ENCODE data around the gene ALOX15.
"Not testable (repeated sequence)": the region's sequence is repeated elsewhere in the genome, so short reads cannot be mapped to it uniquely, and the experiment has no call there.

Gene ALOX15

GRCh38 chr17:4594406-4594805, 47.1 kb downstream of the ALOX15 start:
- no peak for DNase-seq (ENCODE audit: low read depth)

GRCh38 chr17:4593021-4593421, 48.5 kb downstream of the ALOX15 start:
- no peak for DNase-seq (ENCODE audit: low read depth)

- no peak for DNase-seq (ENCODE audit: low read depth)
Observed at GRCh38 chr17:4592240-4593005, 49.1 kb downstream of the ALOX15 start.

GRCh38 chr17:4591529-4591928, 49.9 kb downstream of the ALOX15 start:
- DNase-seq (ENCODE audit: low read depth): peak; percentile 35

- no peak for DNase-seq (ENCODE audit: low read depth)
Observed at GRCh38 chr17:4590981-4591453, 50.5 kb downstream of the ALOX15 start.

- DNase-seq (ENCODE audit: low read depth): not testable (repeated sequence)
Observed at GRCh38 chr17:4590042-4590441, 51.4 kb downstream of the ALOX15 start.

GRCh38 chr17:4588898-4589625, 52.4 kb downstream of the ALOX15 start:
- DNase-seq (ENCODE audit: low read depth): no peak

GRCh38 chr17:4588391-4588790, 53.1 kb downstream of the ALOX15 start:
- no peak for DNase-seq (ENCODE audit: low read depth)

GRCh38 chr17:4587803-4588202, 53.7 kb downstream of the ALOX15 start:
- DNase-seq (ENCODE audit: low read depth): peak; percentile 84

GRCh38 chr17:4587195-4587594, 54.3 kb downstream of the ALOX15 start:
- DNase-seq (ENCODE audit: low read depth): no peak

- no peak for DNase-seq (ENCODE audit: low read depth)
Observed at GRCh38 chr17:4586043-4586442, 55.4 kb downstream of the ALOX15 start.

- DNase-seq (ENCODE audit: low read depth): no peak
Observed at GRCh38 chr17:4585638-4585994, 55.9 kb downstream of the ALOX15 start.

- no peak for DNase-seq (ENCODE audit: low read depth)
Observed at GRCh38 chr17:4584917-4585637, 56.4 kb downstream of the ALOX15 start.

- no peak for DNase-seq (ENCODE audit: low read depth)
Observed at GRCh38 chr17:4584101-4584916, 57.2 kb downstream of the ALOX15 start, which contains the start of gene SMTNL2. Gene SMTNL2, plus strand, starts transcription at chr17:4584529. Its CDS starts 77 bp downstream, at chr17:4584606.

- DNase-seq (ENCODE audit: low read depth): peak; percentile 26
Observed at GRCh38 chr17:4583782-4584100, 57.7 kb downstream of the ALOX15 start.

- DNase-seq (ENCODE audit: low read depth): no peak
Observed at GRCh38 chr17:4583206-4583605, 58.3 kb downstream of the ALOX15 start.

GRCh38 chr17:4582691-4583090, 58.8 kb downstream of the ALOX15 start:
- no peak for DNase-seq (ENCODE audit: low read depth)

- peak; percentile 81 for DNase-seq (ENCODE audit: low read depth)
Observed at GRCh38 chr17:4582101-4582501, 59.4 kb downstream of the ALOX15 start.

Data from amniotic epithelial cell (primary cell).